HepG2 (cell line): Measurements from ENCODE around the gene APOA1. TPM values are rescaled to one million over a fixed set of nuclear protein-coding genes. Genes with fewer than 3 reads are reported as not detected.

Source experiments
- ATF7-NPFF ChIP-seq: sonication (generic); formaldehyde crosslinking; IDR thresholded peaks from 2 replicates; pipeline ENCODE4 v1.8.1; 2023; ENCODE audit warnings: mild to moderate bottlenecking, low read depth, missing genetic modification reagents, moderate library complexity
- BRCA1 ChIP-seq: sonication (generic); formaldehyde crosslinking; IDR thresholded peaks from 2 replicates; pipeline ENCODE4 v1.4.0; 2020; ENCODE audit warnings: missing genetic modification reagents
- CBX5 ChIP-seq: sonication (generic); formaldehyde crosslinking; IDR thresholded peaks from 2 replicates; pipeline ENCODE4 v1.4.0; 2020; ENCODE audit warnings: missing genetic modification reagents, borderline replicate concordance
- CCAR2 ChIP-seq: fragments of 200-400 bp; formaldehyde crosslinking; optimal IDR thresholded peaks from 2 replicates; pipeline ENCODE3; 2018; ENCODE audit warnings: low read depth, mild to moderate bottlenecking, low read length, moderate library complexity
- CENPX ChIP-seq: sonication (generic); formaldehyde crosslinking; IDR thresholded peaks from 2 replicates; pipeline ENCODE4 v1.9.0; 2021; ENCODE audit warnings: mild to moderate bottlenecking, missing genetic modification reagents, moderate library complexity
- CREBL2 ChIP-seq: sonication (generic); formaldehyde crosslinking; IDR thresholded peaks from 2 replicates; pipeline ENCODE4 v1.8.1; 2023; ENCODE audit warnings: missing genetic modification reagents, mild to moderate bottlenecking, borderline replicate concordance
- FOXK2 ChIP-seq: fragments of 450-650 bp; IDR thresholded peaks from 2 replicates; pipeline ENCODE4 v1.6.1; 2016
- FOXO4 ChIP-seq: sonication (generic); formaldehyde crosslinking; conservative IDR thresholded peaks from 2 replicates; pipeline ENCODE4 v1.8.1; 2023; ENCODE audit warnings: missing genetic modification reagents
- FOXP4 ChIP-seq: sonication (generic); formaldehyde crosslinking; IDR thresholded peaks from 2 replicates; pipeline ENCODE4 v1.4.0; 2020; ENCODE audit warnings: missing genetic modification reagents
- IKZF4 ChIP-seq: sonication (generic); formaldehyde crosslinking; IDR thresholded peaks from 2 replicates; pipeline ENCODE4 v1.5.1; 2020; ENCODE audit warnings: borderline replicate concordance, mild to moderate bottlenecking, low read depth, missing genetic modification reagents; ENCODE audit errors: not compliant biosample characterization
- MAZ ChIP-seq, 2 experiments: sonication (generic) in 1 of 2; formaldehyde crosslinking in 1 of 2; IDR thresholded peaks; 2 replicates each; pipeline versions ENCODE4 v1.5.0 to v1.6.1; 2012 to 2020; ENCODE audit warnings: low read depth in 2 of 2, mild to moderate bottlenecking in 2 of 2, borderline replicate concordance in 1 of 2, improper control_type of control experiment in 1 of 2, low read length in 1 of 2, missing genetic modification reagents in 1 of 2, moderate library complexity in 1 of 2
- MLLT10 ChIP-seq: sonication (generic); formaldehyde crosslinking; IDR thresholded peaks from 2 replicates; pipeline ENCODE4 v1.4.0; 2020; ENCODE audit warnings: missing genetic modification reagents
- MYC ChIP-seq: sonication (generic); formaldehyde crosslinking; IDR thresholded peaks from 2 replicates; pipeline ENCODE4 v1.9.0; 2021; ENCODE audit warnings: missing genetic modification reagents, borderline replicate concordance
- NFYB ChIP-seq: sonication (generic); formaldehyde crosslinking; IDR thresholded peaks from 2 replicates; pipeline ENCODE4 v1.4.0; 2020; ENCODE audit warnings: missing genetic modification reagents
- SNAI1 ChIP-seq: sonication (generic); formaldehyde crosslinking; IDR thresholded peaks from 2 replicates; pipeline ENCODE4 v1.5.0; 2020; ENCODE audit warnings: mild to moderate bottlenecking, missing genetic modification reagents, borderline replicate concordance
- TFAP4 ChIP-seq: sonication (generic); IDR thresholded peaks from 2 replicates; pipeline ENCODE4 v1.6.1; 2016; ENCODE audit warnings: low read depth, borderline replicate concordance
- TMF1 ChIP-seq: sonication (generic); formaldehyde crosslinking; IDR thresholded peaks from 2 replicates; pipeline ENCODE4 v1.8.1; 2022; ENCODE audit warnings: low read depth, missing genetic modification reagents
- ZNF800 ChIP-seq: sonication (generic); formaldehyde crosslinking; IDR thresholded peaks from 2 replicates; pipeline ENCODE4 v1.4.0; 2020; ENCODE audit warnings: missing genetic modification reagents
- polyA plus RNA-seq, 8 experiments: library from polyadenylated mRNA; depleted of rRNA in 3 of 8; stranded (reverse) in 7 of 8; unstranded in 1 of 8; fragments of >200 nt; fragmentation: Illumina TruSeq in 4 of 8; extraction: Trizol in 4 of 8; gene quantifications; 2 replicates each; pipeline versions ENCODE4 v1.2.1 to v1.2.3, GENCODE V29; 2011 to 2016; ENCODE audit warnings: low read depth in 4 of 8, missing spikeins in 1 of 8, mixed read lengths in 1 of 8; ENCODE audit not compliant: insufficient read depth in 1 of 8
- total RNA-seq, 5 experiments: library from RNA; depleted of rRNA; stranded (reverse); fragments of >200 nt; fragmentation: Illumina TruSeq; extraction: Trizol; gene quantifications; 2 replicates each; pipeline ENCODE4 v1.2.3, GENCODE V29; 2016; ENCODE audit warnings: low read depth in 1 of 5
- TF ChIP-seq, protein P1 (sequence below): sonication (generic); formaldehyde crosslinking; IDR thresholded peaks from 2 replicates; pipeline ENCODE4 v1.8.0; 2022; ENCODE audit warnings: mild to moderate bottlenecking, missing genetic modification reagents, borderline replicate concordance

Gene APOA1
- total and polyA plus RNA-seq, 2 of the 13 experiments (the other 11 are each of a cell fraction or from before 2014, with no cell fraction given): 1,973 to 5,485 TPM

GRCh38 chr11:116835791-116836631 lies 1.4 kb downstream of the APOA1 start (continued):
- TF ChIP-seq CENPX (CRISPR knock-in tag) (no peak), CCAR2 (no peak), ATF7-NPFF (CRISPR knock-in tag) (peak; percentile 57), NFYB (CRISPR knock-in tag) (no peak), CBX5 (CRISPR knock-in tag) (peak; percentile 40; the same call in 1 of the 2 replicates), FOXK2 (no peak), IKZF4 (CRISPR knock-in tag) (peak; percentile 64), MAZ (IDR thresholded peaks at IDR 0.05; ENCODE audit: borderline replicate concordance, low read depth, low read length) (no peak), MAZ (CRISPR knock-in tag; IDR thresholded peaks at IDR 0.05; ENCODE audit: low read depth) (peak; percentile 72; the same call in 1 of the 2 replicates), SNAI1 (CRISPR knock-in tag) (no peak), BRCA1 (CRISPR knock-in tag) (no peak), FOXO4 (CRISPR knock-in tag) (no peak), TMF1 (peak; percentile 21; the same call in 1 of the 2 replicates), CREBL2 (CRISPR knock-in tag) (no peak; the same call in 1 of the 2 replicates), MYC (CRISPR knock-in tag) (peak; percentile 73; the same call in 1 of the 2 replicates), TFAP4 (no peak), ZNF800 (CRISPR knock-in tag) (peak; percentile 46), MLLT10 (0 out of 2 replicates have a peak, but pooled peaks have one; percentile 69), FOXP4 (CRISPR knock-in tag) (0 out of 2 replicates have a peak, but pooled peaks have one; percentile 11)
- TF ChIP-seq, protein P1, sequence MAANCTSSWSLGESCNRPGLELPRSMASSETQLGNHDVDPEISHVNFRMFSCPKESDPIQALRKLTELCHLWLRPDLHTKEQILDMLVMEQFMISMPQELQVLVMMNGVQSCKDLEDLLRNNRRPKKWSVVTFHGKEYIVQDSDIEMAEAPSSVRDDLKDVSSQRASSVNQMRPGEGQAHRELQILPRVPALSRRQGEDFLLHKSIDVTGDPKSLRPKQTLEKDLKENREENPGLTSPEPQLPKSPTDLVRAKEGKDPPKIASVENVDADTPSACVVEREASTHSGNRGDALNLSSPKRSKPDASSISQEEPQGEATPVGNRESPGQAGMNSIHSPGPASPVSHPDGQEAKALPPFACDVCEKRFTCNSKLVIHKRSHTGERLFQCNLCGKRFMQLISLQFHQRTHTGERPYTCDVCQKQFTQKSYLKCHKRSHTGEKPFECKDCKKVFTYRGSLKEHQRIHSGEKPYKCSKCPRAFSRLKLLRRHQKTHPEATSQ (CRISPR knock-in tag): 0 out of 2 replicates have a peak, but pooled peaks have one; percentile 24
